HepG2 (cell line): Measurements from ENCODE around the gene ISCU. TPM values are rescaled to one million over a fixed set of nuclear protein-coding genes. Genes with fewer than 3 reads are reported as not detected.

ENCODE experiments used
- AGO2 ChIP-seq: fragments of 200-400 bp; formaldehyde crosslinking; optimal IDR thresholded peaks from 2 replicates; pipeline ENCODE3; 2017; ENCODE audit warnings: mild to moderate bottlenecking, low read depth, low read length, moderate library complexity
- ISL2 ChIP-seq: sonication (generic); formaldehyde crosslinking; IDR thresholded peaks from 2 replicates; pipeline ENCODE4 v1.5.0; 2020; ENCODE audit warnings: missing genetic modification reagents
- KDM5B ChIP-seq: sonication (generic); formaldehyde crosslinking; IDR thresholded peaks from 2 replicates; pipeline ENCODE4 v1.4.0; 2020; ENCODE audit warnings: missing genetic modification reagents, mild to moderate bottlenecking, borderline replicate concordance
- RFX3 ChIP-seq: IDR thresholded peaks from 2 replicates; pipeline ENCODE4 v1.6.1; 2016; ENCODE audit warnings: missing biosample characterization, missing genetic modification reagents
- ZNF207 ChIP-seq: fragments of 450-650 bp; IDR thresholded peaks from 2 replicates; pipeline ENCODE4 v1.6.1; 2016; ENCODE audit warnings: antibody characterized with exemption, borderline replicate concordance
- ZNF317 ChIP-seq: sonication (generic); formaldehyde crosslinking; IDR thresholded peaks from 2 replicates; pipeline ENCODE4 v1.5.0; 2020; ENCODE audit warnings: mild to moderate bottlenecking, missing genetic modification reagents
- polyA plus RNA-seq, 8 experiments: library from polyadenylated mRNA; depleted of rRNA in 3 of 8; stranded (reverse) in 7 of 8; unstranded in 1 of 8; fragments of >200 nt; fragmentation: Illumina TruSeq in 4 of 8; extraction: Trizol in 4 of 8; gene quantifications; 2 replicates each; pipeline versions ENCODE4 v1.2.1 to v1.2.3, GENCODE V29; 2011 to 2016; ENCODE audit warnings: low read depth in 4 of 8, missing spikeins in 1 of 8, mixed read lengths in 1 of 8; ENCODE audit not compliant: insufficient read depth in 1 of 8
- total RNA-seq, 5 experiments: library from RNA; depleted of rRNA; stranded (reverse); fragments of >200 nt; fragmentation: Illumina TruSeq; extraction: Trizol; gene quantifications; 2 replicates each; pipeline ENCODE4 v1.2.3, GENCODE V29; 2016; ENCODE audit warnings: low read depth in 1 of 5
- TF ChIP-seq, protein P1 (sequence below): sonication (generic); formaldehyde crosslinking; IDR thresholded peaks from 2 replicates; pipeline ENCODE4 v1.4.0; 2020; ENCODE audit warnings: missing genetic modification reagents
- TF ChIP-seq, protein P2 (sequence below): sonication (generic); formaldehyde crosslinking; IDR thresholded peaks from 2 replicates; pipeline ENCODE4 v1.5.0; 2020; ENCODE audit warnings: missing genetic modification reagents

Gene ISCU
- total and polyA plus RNA-seq, 2 of the 13 experiments (the other 11 are each of a cell fraction or from before 2014, with no cell fraction given): 94.4 to 107 TPM

- TF ChIP-seq, protein P1, sequence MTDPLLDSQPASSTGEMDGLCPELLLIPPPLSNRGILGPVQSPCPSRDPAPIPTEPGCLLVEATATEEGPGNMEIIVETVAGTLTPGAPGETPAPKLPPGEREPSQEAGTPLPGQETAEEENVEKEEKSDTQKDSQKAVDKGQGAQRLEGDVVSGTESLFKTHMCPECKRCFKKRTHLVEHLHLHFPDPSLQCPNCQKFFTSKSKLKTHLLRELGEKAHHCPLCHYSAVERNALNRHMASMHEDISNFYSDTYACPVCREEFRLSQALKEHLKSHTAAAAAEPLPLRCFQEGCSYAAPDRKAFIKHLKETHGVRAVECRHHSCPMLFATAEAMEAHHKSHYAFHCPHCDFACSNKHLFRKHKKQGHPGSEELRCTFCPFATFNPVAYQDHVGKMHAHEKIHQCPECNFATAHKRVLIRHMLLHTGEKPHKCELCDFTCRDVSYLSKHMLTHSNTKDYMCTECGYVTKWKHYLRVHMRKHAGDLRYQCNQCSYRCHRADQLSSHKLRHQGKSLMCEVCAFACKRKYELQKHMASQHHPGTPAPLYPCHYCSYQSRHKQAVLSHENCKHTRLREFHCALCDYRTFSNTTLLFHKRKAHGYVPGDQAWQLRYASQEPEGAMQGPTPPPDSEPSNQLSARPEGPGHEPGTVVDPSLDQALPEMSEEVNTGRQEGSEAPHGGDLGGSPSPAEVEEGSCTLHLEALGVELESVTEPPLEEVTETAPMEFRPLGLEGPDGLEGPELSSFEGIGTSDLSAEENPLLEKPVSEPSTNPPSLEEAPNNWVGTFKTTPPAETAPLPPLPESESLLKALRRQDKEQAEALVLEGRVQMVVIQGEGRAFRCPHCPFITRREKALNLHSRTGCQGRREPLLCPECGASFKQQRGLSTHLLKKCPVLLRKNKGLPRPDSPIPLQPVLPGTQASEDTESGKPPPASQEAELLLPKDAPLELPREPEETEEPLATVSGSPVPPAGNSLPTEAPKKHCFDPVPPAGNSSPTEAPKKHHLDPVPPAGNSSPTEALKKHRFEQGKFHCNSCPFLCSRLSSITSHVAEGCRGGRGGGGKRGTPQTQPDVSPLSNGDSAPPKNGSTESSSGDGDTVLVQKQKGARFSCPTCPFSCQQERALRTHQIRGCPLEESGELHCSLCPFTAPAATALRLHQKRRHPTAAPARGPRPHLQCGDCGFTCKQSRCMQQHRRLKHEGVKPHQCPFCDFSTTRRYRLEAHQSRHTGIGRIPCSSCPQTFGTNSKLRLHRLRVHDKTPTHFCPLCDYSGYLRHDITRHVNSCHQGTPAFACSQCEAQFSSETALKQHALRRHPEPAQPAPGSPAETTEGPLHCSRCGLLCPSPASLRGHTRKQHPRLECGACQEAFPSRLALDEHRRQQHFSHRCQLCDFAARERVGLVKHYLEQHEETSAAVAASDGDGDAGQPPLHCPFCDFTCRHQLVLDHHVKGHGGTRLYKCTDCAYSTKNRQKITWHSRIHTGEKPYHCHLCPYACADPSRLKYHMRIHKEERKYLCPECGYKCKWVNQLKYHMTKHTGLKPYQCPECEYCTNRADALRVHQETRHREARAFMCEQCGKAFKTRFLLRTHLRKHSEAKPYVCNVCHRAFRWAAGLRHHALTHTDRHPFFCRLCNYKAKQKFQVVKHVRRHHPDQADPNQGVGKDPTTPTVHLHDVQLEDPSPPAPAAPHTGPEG (CRISPR knock-in tag): no peak
- TF ChIP-seq ZNF207 (no peak), AGO2 (no peak), ZNF317 (no peak), RFX3 (no peak), ISL2 (CRISPR knock-in tag) (no peak), KDM5B (CRISPR knock-in tag) (no peak)
- TF ChIP-seq, protein P2, sequence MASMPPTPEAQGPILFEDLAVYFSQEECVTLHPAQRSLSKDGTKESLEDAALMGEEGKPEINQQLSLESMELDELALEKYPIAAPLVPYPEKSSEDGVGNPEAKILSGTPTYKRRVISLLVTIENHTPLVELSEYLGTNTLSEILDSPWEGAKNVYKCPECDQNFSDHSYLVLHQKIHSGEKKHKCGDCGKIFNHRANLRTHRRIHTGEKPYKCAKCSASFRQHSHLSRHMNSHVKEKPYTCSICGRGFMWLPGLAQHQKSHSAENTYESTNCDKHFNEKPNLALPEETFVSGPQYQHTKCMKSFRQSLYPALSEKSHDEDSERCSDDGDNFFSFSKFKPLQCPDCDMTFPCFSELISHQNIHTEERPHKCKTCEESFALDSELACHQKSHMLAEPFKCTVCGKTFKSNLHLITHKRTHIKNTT (CRISPR knock-in tag): no peak
- TF ChIP-seq, all 625 proteins: peak for 0
Observed at GRCh38 chr12:108604208-108604941, 42.0 kb downstream of the ISCU start (continued).
